Measurements from ENCODE around the gene IGFL4.
A peak's percentile ranks its signal among the peaks of the same experiment; 100 is the strongest.

The IGFL4 gene

GRCh38 chr19:46060012-46060411 is 19.2 kb upstream of the IGFL4 start:
- DNase-seq, result no peak

- DNase-seq, result no peak
These were observed 18.0 kb upstream of the IGFL4 start for GRCh38 chr19:46058778-46059177.

- peak; percentile 45 for DNase-seq
These were observed 15.7 kb upstream of the IGFL4 start for GRCh38 chr19:46056536-46056935.

GRCh38 chr19:46052896-46053295 is 12.1 kb upstream of the IGFL4 start:
- no peak for DNase-seq

GRCh38 chr19:46049597-46049996 is 8.8 kb upstream of the IGFL4 start:
- peak; percentile 66 for DNase-seq

GRCh38 chr19:46043519-46043918 is 2.7 kb upstream of the IGFL4 start:
- DNase-seq, result no peak

- DNase-seq, result no peak
These were observed 1.6 kb upstream of the IGFL4 start for GRCh38 chr19:46042252-46042883.

GRCh38 chr19:46040125-46040524 is 677 bp downstream of the IGFL4 start:
- no peak for DNase-seq

GRCh38 chr19:46036744-46037128 is 4.1 kb downstream of the IGFL4 start:
- DNase-seq, result no peak

GRCh38 chr19:46035986-46036743 is 4.6 kb downstream of the IGFL4 start:
- DNase-seq, result no peak

- no peak for DNase-seq
These were observed 5.3 kb downstream of the IGFL4 start for GRCh38 chr19:46035546-46035945.

- DNase-seq, result no peak
These were observed 7.4 kb downstream of the IGFL4 start for GRCh38 chr19:46033401-46033800.

- no peak for DNase-seq
These were observed 8.2 kb downstream of the IGFL4 start for GRCh38 chr19:46032597-46033025.

GRCh38 chr19:46031781-46032596 is 8.8 kb downstream of the IGFL4 start:
- DNase-seq, result no peak

GRCh38 chr19:46030812-46031550 is 9.8 kb downstream of the IGFL4 start:
- no peak for DNase-seq

GRCh38 chr19:46025835-46026234 is 15.0 kb downstream of the IGFL4 start:
- no peak for DNase-seq

GRCh38 chr19:46023311-46023779 is 17.5 kb downstream of the IGFL4 start:
- no peak for DNase-seq

- DNase-seq, result no peak
These were observed 18.1 kb downstream of the IGFL4 start, which contains the start of gene PGLYRP1 for GRCh38 chr19:46022431-46023310. TSS of gene PGLYRP1 (minus strand) at chr19:46023053. CDS start at chr19:46023021, 32 bp downstream.

- DNase-seq, result no peak
These were observed 18.8 kb downstream of the IGFL4 start for GRCh38 chr19:46022061-46022430.

- no peak for DNase-seq
These were observed 19.2 kb downstream of the IGFL4 start for GRCh38 chr19:46021531-46022041.

- DNase-seq, result no peak
These were observed 20.0 kb downstream of the IGFL4 start for GRCh38 chr19:46020819-46021125.

GRCh38 chr19:46019270-46019669 is 21.5 kb downstream of the IGFL4 start:
- DNase-seq, result no peak
